Panc1 (cell line): ENCODE data around the gene SVOP. TPM values are rescaled to one million over a fixed set of nuclear protein-coding genes. Genes with fewer than 3 reads are reported as not detected.

ENCODE experiments used
- ATAC-seq: fragments of 200-7000 bp; cut with Tn5 transposase; 2 replicates; pipeline ENCODE4 v1.9.1; 2020; ENCODE audit warnings: mild to moderate bottlenecking, moderate library complexity
- BruUV-seq: library from RNA; stranded (reverse); fragments of 400-500 nt; replicated peaks from 2 replicates; lab custom pipeline; 2021; lab: Mats Ljungman, UMichigan
- CTCF ChIA-PET: fragments of 300-600 bp; sonication (Branson Sonifier 250); formaldehyde crosslinking; loops from one replicate; lab custom pipeline; 2022; ENCODE audit warnings: antibody characterized with exemption; lab: Charles Lee
- POLR2A ChIA-PET: fragments of 300-600 bp; sonication (Branson Sonifier 250); formaldehyde crosslinking; loops from one replicate; lab custom pipeline; 2022; ENCODE audit warnings: antibody characterized with exemption; lab: Charles Lee
- DNase-seq: peaks from one replicate; pipeline ENCODE4 v3.0.0-alpha.2; 2010; ENCODE audit warnings: low read depth, low spot score
- H3K27ac ChIP-seq: 2 replicates; pipeline ENCODE4 v1.5.1; 2011; ENCODE audit warnings: mild to moderate bottlenecking, low read length, inconsistent platforms
- H3K27me3 ChIP-seq: fragments of 200-500 bp; sonication (Bioruptor generic); 2 replicates; pipeline ENCODE4 v1.6.0; 2014; ENCODE audit warnings: low read length, inconsistent platforms; ENCODE audit not compliant: control insufficient read depth, insufficient read depth
- H3K36me3 ChIP-seq: fragments of 200-500 bp; sonication (Bioruptor generic); 2 replicates; pipeline ENCODE4 v1.5.1; 2014; ENCODE audit warnings: inconsistent platforms, mild to moderate bottlenecking, low read length, moderate library complexity; ENCODE audit not compliant: control insufficient read depth, insufficient read depth
- H3K4me1 ChIP-seq: 2 replicates; pipeline ENCODE4 v1.5.1; 2011; ENCODE audit warnings: inconsistent platforms, mild to moderate bottlenecking, low read length, moderate library complexity; ENCODE audit not compliant: control insufficient read depth, insufficient read depth
- H3K4me3 ChIP-seq, 2 experiments: 2 replicates each; pipeline ENCODE4 v1.5.1; 2011 to 2012; ENCODE audit warnings: low read depth in 2 of 2, low read length in 2 of 2, mild to moderate bottlenecking in 2 of 2, inconsistent platforms in 1 of 2, moderate library complexity in 1 of 2
- H3K9me3 ChIP-seq: fragments of 200-500 bp; sonication (Bioruptor generic); 2 replicates; pipeline ENCODE4 v1.5.1; 2014; ENCODE audit warnings: low read depth, mild to moderate bottlenecking, inconsistent platforms, low read length, moderate library complexity; ENCODE audit not compliant: control insufficient read depth, insufficient read depth
- POLR2AphosphoS5 ChIP-seq: IDR thresholded peaks from 2 replicates; pipeline ENCODE4 v1.6.1; 2012; ENCODE audit warnings: mild to moderate bottlenecking, low read depth, low read length, moderate library complexity
- REST ChIP-seq, 2 experiments: IDR thresholded peaks; 2 replicates each; pipeline ENCODE4 v1.6.1; 2011 to 2012; ENCODE audit warnings: low read depth in 2 of 2, control low read depth in 1 of 2, low read length in 1 of 2, mild to moderate bottlenecking in 1 of 2, moderate library complexity in 1 of 2; ENCODE audit not compliant: insufficient read depth in 1 of 2
- SIN3A ChIP-seq: IDR thresholded peaks from 2 replicates; pipeline ENCODE4 v1.6.1; 2012; ENCODE audit warnings: low read depth, mild to moderate bottlenecking, low read length, moderate library complexity, borderline replicate concordance; ENCODE audit not compliant: insufficient read depth
- TCF7L2 ChIP-seq: IDR thresholded peaks from 2 replicates; pipeline ENCODE4 v1.6.1; 2011; ENCODE audit warnings: mild to moderate bottlenecking, low read depth, low read length, inconsistent platforms
- in situ Hi-C: cut with HindIII; loops from 2 replicates; pipeline ENCODE4 v1.10.0; 2016; ENCODE audit warnings: low sequenced_read_pairs, low pct_unique_long_range_greater_than_20kb
- intact Hi-C: fragments of 100-400 bp; cut with micrococcal nuclease; formaldehyde crosslinking; loops from one replicate; pipeline ENCODE4 v1.10.0; 2022; ENCODE audit not compliant: unreplicated experiment
- total RNA-seq: library from RNA; stranded (reverse); gene quantifications from one replicate; pipeline ENCODE4 v1.2.1, GENCODE V29; 2021; ENCODE audit not compliant: unreplicated experiment
- TF ChIP-seq, protein P1 (sequence below): fragments of 450-650 bp; IDR thresholded peaks from 2 replicates; pipeline ENCODE4 v1.5.1; 2017; ENCODE audit warnings: mild to moderate bottlenecking

SVOP gene
- total RNA-seq, 1 experiment from 2014 or later: not detected

GRCh38 chr12:109016978-109017377, 3.9 kb downstream of the SVOP start:
- H3K9me3 ChIP-seq: no peaks in the 10 kb centered on the region
- in situ Hi-C loops: no loop called here

DNA sequence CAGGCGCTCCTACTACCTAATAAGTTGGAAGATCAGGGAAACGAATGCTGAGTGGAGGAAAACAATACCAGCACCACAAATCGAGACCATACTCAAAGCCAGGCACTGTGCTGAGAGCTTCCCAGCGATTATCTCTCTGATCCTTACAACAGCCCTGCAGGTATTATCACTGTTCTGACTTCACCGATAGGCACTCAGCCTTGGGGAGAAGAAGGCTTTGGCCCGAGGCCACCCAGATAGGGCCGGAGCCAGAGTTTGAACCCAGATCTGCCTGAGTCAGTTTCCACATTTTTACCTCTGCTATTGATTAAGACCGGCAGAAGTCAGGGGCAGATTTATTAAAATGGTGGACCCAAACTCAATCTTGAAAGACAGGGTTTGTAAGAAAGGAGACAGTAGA, 4.9 kb downstream of the SVOP start:
- no peak for DNase-seq
- ATAC-seq: no peak
- Histone ChIP-seq H3K36me3 (no peaks in the 10 kb centered on the region), H3K27ac (no peak overlapping the region), H3K9me3 (no peaks in the 10 kb centered on the region), H3K27me3 (peaks cover 15% of the 10 kb centered on the region), H3K4me3 (no peak overlapping the region), H3K4me1 (no peaks in the 10 kb centered on the region)
- ChIA-PET CTCF (no interaction called here), POLR2A (no interaction called here)
- intact Hi-C loops (no loop called here), in situ Hi-C loops (no loop called here)
- TF ChIP-seq REST (IDR thresholded peaks at IDR 0.05; ENCODE audit: insufficient read depth in 1 of 2, low read depth in 2 of 2, low read length in 1 of 2): no peak
- TF ChIP-seq SIN3A: no peak
- no peak for TF ChIP-seq TCF7L2
- TF ChIP-seq POLR2AphosphoS5: no peak
- TF ChIP-seq, protein P1, sequence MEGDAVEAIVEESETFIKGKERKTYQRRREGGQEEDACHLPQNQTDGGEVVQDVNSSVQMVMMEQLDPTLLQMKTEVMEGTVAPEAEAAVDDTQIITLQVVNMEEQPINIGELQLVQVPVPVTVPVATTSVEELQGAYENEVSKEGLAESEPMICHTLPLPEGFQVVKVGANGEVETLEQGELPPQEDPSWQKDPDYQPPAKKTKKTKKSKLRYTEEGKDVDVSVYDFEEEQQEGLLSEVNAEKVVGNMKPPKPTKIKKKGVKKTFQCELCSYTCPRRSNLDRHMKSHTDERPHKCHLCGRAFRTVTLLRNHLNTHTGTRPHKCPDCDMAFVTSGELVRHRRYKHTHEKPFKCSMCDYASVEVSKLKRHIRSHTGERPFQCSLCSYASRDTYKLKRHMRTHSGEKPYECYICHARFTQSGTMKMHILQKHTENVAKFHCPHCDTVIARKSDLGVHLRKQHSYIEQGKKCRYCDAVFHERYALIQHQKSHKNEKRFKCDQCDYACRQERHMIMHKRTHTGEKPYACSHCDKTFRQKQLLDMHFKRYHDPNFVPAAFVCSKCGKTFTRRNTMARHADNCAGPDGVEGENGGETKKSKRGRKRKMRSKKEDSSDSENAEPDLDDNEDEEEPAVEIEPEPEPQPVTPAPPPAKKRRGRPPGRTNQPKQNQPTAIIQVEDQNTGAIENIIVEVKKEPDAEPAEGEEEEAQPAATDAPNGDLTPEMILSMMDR: no peak
- no TSS peak for BruUV-seq

More at GRCh38 chr12:109016978-109017377, 3.9 kb downstream of the SVOP start:
- no peak for TF ChIP-seq SIN3A
- TF ChIP-seq, protein P1: no peak
- TF ChIP-seq TCF7L2: no peak
- TF ChIP-seq REST (IDR thresholded peaks at IDR 0.05; ENCODE audit: insufficient read depth in 1 of 2, low read depth in 2 of 2, low read length in 1 of 2): no peak
- TF ChIP-seq POLR2AphosphoS5: no peak
- BruUV-seq: no TSS peak
- Histone ChIP-seq H3K36me3 (no peaks in the 10 kb centered on the region), H3K4me1 (no peaks in the 10 kb centered on the region), H3K27ac (no peak overlapping the region), H3K27me3 (peaks cover 21% of the 10 kb centered on the region), H3K4me3 (no peak overlapping the region)
- ATAC-seq: no peak
- intact Hi-C loops: no loop called here
- no peak for DNase-seq
- POLR2A ChIA-PET: no interaction called here
- CTCF ChIA-PET: interaction anchor here (0.6 kb wide), 1 partner anchor 1071 kb away, joined by 4 read pairs; no protein-coding TSS in a partner anchor
